B cell (primary cell): ENCODE data around the gene ZSCAN20.

ENCODE experiments used
- EZH2 ChIP-seq: IDR thresholded peaks from 2 replicates; pipeline ENCODE4 v1.6.1; 2012; ENCODE audit warnings: borderline replicate concordance, low read depth, mild to moderate bottlenecking, moderate library complexity, low read length; ENCODE audit not compliant: insufficient read depth, poor library complexity, severe bottlenecking
- TF ChIP-seq, protein P1 (sequence below): fragments of 200-600 bp; IDR thresholded peaks from one replicate; pipeline ENCODE4 v1.8.0; 2022; ENCODE audit warnings: antibody characterized with exemption, mild to moderate bottlenecking

DNA sequence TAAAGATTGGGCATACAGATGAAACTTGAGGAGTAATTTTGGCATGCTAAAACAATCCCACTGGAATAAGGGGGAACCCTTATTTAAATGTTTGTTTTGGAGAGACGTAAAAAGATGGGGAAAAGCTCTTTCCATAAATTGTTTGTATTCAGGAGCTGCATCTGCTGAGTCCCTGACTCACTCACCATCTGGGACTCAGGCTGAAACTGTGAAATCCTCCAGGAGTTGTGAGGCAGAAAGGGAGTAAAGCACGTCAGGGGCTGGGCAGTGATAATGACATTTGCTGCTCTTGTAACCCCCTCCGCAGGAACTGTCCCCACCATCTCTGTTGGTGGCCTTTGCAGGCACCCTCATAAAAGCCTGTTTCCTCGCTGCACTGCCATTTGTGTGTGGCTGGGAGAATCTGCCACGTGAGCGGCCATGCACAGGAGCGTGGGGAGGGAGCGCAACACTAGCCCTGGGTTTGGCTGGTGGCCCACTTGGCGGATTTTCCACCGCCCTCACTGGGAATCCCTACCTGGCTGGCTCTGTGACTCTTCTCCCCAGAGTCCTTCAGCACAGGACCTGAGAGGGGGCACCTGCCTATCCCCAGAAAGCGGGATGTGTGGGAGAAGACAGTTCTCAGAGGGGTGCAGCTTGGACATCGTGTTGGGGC, 45.3 kb downstream of the ZSCAN20 start:
- TF ChIP-seq, protein P1, sequence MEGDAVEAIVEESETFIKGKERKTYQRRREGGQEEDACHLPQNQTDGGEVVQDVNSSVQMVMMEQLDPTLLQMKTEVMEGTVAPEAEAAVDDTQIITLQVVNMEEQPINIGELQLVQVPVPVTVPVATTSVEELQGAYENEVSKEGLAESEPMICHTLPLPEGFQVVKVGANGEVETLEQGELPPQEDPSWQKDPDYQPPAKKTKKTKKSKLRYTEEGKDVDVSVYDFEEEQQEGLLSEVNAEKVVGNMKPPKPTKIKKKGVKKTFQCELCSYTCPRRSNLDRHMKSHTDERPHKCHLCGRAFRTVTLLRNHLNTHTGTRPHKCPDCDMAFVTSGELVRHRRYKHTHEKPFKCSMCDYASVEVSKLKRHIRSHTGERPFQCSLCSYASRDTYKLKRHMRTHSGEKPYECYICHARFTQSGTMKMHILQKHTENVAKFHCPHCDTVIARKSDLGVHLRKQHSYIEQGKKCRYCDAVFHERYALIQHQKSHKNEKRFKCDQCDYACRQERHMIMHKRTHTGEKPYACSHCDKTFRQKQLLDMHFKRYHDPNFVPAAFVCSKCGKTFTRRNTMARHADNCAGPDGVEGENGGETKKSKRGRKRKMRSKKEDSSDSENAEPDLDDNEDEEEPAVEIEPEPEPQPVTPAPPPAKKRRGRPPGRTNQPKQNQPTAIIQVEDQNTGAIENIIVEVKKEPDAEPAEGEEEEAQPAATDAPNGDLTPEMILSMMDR = no peak
- no peak for TF ChIP-seq EZH2
